Epithelial cell of esophagus (primary cell): ENCODE results near the gene NRXN2.
A peak's percentile ranks its signal among the peaks of the same experiment; 100 is the strongest.

Experiments used
- DNase-seq: peaks from one replicate; pipeline ENCODE4 v3.0.0; 2010; ENCODE audit warnings: low read depth
- H3K4me3 ChIP-seq: 2 replicates; pipeline ENCODE4 v1.5.1; 2011; ENCODE audit warnings: mild to moderate bottlenecking, low read length, control low read depth
- CTCF ChIP-seq: IDR thresholded peaks from 2 replicates; pipeline ENCODE4 v1.5.1; 2011; ENCODE audit warnings: low read depth, mild to moderate bottlenecking, low read length, control low read depth, inconsistent platforms; ENCODE audit not compliant: insufficient read depth; ENCODE audit errors: missing control alignments

NRXN2 gene

GRCh38 chr11:64684357-64684756 lies 38.6 kb downstream of the NRXN2 start:
- peak; percentile 97 for DNase-seq
- H3K4me3 ChIP-seq: no peak overlapping the region
- no peak for TF ChIP-seq CTCF

- TF ChIP-seq CTCF: no peak
- DNase-seq: no peak
Measured at GRCh38 chr11:64681171-64681570, 41.8 kb downstream of the NRXN2 start.

GRCh38 chr11:64679846-64680245 lies 43.2 kb downstream of the NRXN2 start:
- no peak for TF ChIP-seq CTCF
- no peak for DNase-seq

More at GRCh38 chr11:64681171-64681570, 41.8 kb downstream of the NRXN2 start:
- no peak overlapping the region for H3K4me3 ChIP-seq

GRCh38 chr11:64677441-64678023 lies 45.5 kb downstream of the NRXN2 start:
- no peak for TF ChIP-seq CTCF
- no peak for DNase-seq
- H3K4me3 ChIP-seq: no peak overlapping the region

More at GRCh38 chr11:64679846-64680245, 43.2 kb downstream of the NRXN2 start:
- H3K4me3 ChIP-seq: no peak overlapping the region

GRCh38 chr11:64676261-64676615 lies 46.8 kb downstream of the NRXN2 start:
- H3K4me3 ChIP-seq: no peak overlapping the region
- no peak for DNase-seq
- TF ChIP-seq CTCF: no peak

- TF ChIP-seq CTCF: no peak
- peak; percentile 85 for DNase-seq
- H3K4me3 ChIP-seq: no peak overlapping the region
Measured at GRCh38 chr11:64675450-64676260, 47.3 kb downstream of the NRXN2 start.

GRCh38 chr11:64674774-64675173 lies 48.2 kb downstream of the NRXN2 start:
- no peak for DNase-seq
- H3K4me3 ChIP-seq: no peak overlapping the region
- no peak for TF ChIP-seq CTCF
